ENCODE measurements around the gene ADAMTS16.

ADAMTS16 gene

DNA sequence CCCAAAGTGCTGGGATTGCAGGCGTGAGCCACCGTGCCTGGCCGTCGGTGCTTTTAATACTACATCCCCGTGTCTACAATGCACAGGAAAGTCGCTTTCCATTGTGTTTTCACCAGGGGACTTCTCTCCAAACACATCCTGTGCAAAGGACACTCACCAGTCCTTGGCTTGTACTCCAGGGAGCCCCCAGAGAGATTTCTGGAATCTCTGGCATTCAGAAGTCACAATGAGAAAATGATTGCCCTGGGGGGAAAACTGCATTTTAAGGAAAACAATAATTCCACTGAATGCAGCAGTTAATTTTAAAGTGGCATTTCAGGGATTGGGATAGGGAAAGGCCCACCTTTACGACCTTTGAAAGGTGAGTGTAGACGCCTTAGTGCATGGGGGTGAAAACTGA lies 112.0 kb downstream of the ADAMTS16 start:
- H3K9ac ChIP-seq (ENCODE audit: low read depth in 1 of 2, low read length in 2 of 2): no peak overlapping the region
- H3K36me3 ChIP-seq (ENCODE audit: control insufficient read depth in 1 of 2, insufficient read depth in 2 of 2, low read length in 2 of 2): no peaks in the 10 kb centered on the region
- H3K9me3 ChIP-seq (ENCODE audit: control insufficient read depth in 1 of 2, low read length in 2 of 2): peaks cover 0 to 4% of the 10 kb centered on the region in 2 donors
- no peaks in the 10 kb centered on the region for H3K27me3 ChIP-seq (ENCODE audit: control insufficient read depth in 1 of 2, insufficient read depth in 2 of 2, low read length in 2 of 2)
- H3K4me3 ChIP-seq (ENCODE audit: low read depth in 1 of 2, low read length in 2 of 2): no peak overlapping the region
- no peak overlapping the region for H3K27ac ChIP-seq (ENCODE audit: low read depth, low read length)
- no peaks in the 10 kb centered on the region for H3K4me1 ChIP-seq (ENCODE audit: control insufficient read depth in 1 of 2, insufficient read depth in 2 of 2, low read length in 2 of 2)

DNA sequence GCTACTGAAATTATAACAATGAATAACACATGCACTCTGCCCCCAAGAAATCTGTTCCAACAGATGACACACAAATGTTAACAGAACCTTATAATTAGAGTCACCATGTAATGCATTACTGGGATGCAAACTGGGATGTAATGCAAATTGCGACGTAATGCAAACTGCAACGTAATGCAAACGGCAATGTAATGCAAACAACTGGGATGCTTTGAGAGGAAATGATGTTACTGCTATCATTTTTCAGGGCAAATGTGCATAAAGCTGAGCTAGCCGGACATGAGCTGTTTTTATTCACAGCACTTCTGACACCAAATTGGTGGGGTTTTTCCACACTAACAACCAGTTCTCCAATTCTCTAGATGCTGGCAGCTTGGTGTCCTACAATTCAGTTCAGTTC lies 117.2 kb downstream of the ADAMTS16 start:
- H3K36me3 ChIP-seq (ENCODE audit: control insufficient read depth in 1 of 2, insufficient read depth in 2 of 2, low read length in 2 of 2): no peaks in the 10 kb centered on the region

DNA sequence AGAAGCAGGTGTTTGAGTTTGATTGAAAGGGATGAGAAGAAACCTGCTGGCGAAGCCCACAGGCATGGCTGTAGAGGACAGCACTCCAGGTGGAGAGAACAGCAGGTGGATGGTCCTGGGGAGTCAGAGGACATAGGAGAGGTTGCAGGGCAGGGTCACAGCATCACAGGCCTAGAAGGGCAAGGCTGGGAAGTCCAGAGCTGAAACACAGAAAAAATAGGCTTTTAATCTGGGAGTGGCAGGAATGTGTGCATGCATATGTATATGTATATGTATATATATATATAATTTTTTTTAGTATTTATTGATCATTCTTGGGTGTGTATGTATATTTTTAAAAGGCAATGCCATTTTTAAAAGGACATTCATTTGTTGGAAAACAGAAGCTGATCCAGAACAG lies 118.4 kb downstream of the ADAMTS16 start:
- H3K4me1 ChIP-seq (ENCODE audit: control insufficient read depth in 1 of 2, insufficient read depth in 2 of 2, low read length in 2 of 2): no peaks in the 10 kb centered on the region
- H3K27me3 ChIP-seq (ENCODE audit: control insufficient read depth in 1 of 2, insufficient read depth in 2 of 2, low read length in 2 of 2): peaks cover 0 to 3% of the 10 kb centered on the region in 2 donors
- no peak overlapping the region for H3K9ac ChIP-seq (ENCODE audit: low read depth in 1 of 2, low read length in 2 of 2)
- peaks cover 0 to 4% of the 10 kb centered on the region in 2 donors for H3K9me3 ChIP-seq (ENCODE audit: control insufficient read depth in 1 of 2, low read length in 2 of 2)
- no peaks in the 10 kb centered on the region for H3K36me3 ChIP-seq (ENCODE audit: control insufficient read depth in 1 of 2, insufficient read depth in 2 of 2, low read length in 2 of 2)
- H3K4me3 ChIP-seq (ENCODE audit: low read depth in 1 of 2, low read length in 2 of 2): no peak overlapping the region
- no peak overlapping the region for H3K27ac ChIP-seq (ENCODE audit: low read depth, low read length)

More for the DNA sequence above, 117.2 kb downstream of the ADAMTS16 start:
- H3K9ac ChIP-seq (ENCODE audit: low read depth in 1 of 2, low read length in 2 of 2): no peak overlapping the region
- no peak overlapping the region for H3K27ac ChIP-seq (ENCODE audit: low read depth, low read length)
- no peaks in the 10 kb centered on the region for H3K4me1 ChIP-seq (ENCODE audit: control insufficient read depth in 1 of 2, insufficient read depth in 2 of 2, low read length in 2 of 2)
- peaks cover 0 to 4% of the 10 kb centered on the region in 2 donors for H3K9me3 ChIP-seq (ENCODE audit: control insufficient read depth in 1 of 2, low read length in 2 of 2)
- H3K4me3 ChIP-seq (ENCODE audit: low read depth in 1 of 2, low read length in 2 of 2): no peak overlapping the region
- H3K27me3 ChIP-seq (ENCODE audit: control insufficient read depth in 1 of 2, insufficient read depth in 2 of 2, low read length in 2 of 2): no peaks in the 10 kb centered on the region

DNA sequence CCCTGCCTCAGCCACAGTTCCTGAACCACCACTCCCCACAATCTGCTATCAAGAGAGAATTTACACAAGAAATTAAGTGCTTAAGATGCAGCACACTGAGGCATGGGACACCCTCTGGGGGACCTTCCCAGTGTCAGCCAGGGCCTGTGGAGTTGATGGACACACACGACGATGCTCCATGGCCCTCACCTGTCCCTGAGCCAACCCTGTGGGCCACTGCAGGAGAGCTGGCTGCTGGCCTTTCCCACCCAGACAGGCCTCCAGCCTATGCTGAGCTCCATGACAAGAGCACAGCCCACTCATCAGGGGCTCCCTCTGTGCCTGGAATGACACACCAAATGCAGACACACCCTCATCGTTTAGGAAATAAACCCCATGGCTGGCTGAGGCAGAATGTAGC lies 124.6 kb downstream of the ADAMTS16 start:
- Histone ChIP-seq H3K9ac (ENCODE audit: low read depth in 1 of 2, low read length in 2 of 2) (no peak overlapping the region), H3K27ac (ENCODE audit: low read depth, low read length) (no peak overlapping the region)

DNA sequence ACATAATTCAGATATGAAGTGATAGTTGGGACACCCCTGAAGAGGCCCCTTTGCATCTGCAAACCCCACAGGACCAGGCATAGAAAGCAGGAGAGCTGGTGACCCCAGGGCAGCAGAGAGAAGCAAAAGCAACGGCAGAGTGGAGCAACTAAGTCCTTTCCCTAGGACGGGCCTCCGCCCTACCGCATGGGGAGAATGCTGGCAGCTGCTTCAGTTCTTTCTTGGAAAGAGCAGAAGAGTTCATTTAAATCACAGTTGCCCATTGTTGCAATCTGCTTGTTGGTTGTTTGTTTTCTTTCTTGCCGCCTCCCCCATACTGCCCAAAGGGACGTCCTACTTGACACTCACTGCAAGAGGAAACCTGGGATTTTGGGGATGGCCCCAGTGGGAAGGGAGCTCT lies 126.2 kb downstream of the ADAMTS16 start:
- no peaks in the 10 kb centered on the region for H3K9me3 ChIP-seq (ENCODE audit: control insufficient read depth in 1 of 2, low read length in 2 of 2)
- no peak overlapping the region for H3K9ac ChIP-seq (ENCODE audit: low read depth in 1 of 2, low read length in 2 of 2)
- H3K27ac ChIP-seq (ENCODE audit: low read depth, low read length): no peak overlapping the region
- peaks cover 0 to 3% of the 10 kb centered on the region in 2 donors for H3K27me3 ChIP-seq (ENCODE audit: control insufficient read depth in 1 of 2, insufficient read depth in 2 of 2, low read length in 2 of 2)
- no peak overlapping the region for H3K4me3 ChIP-seq (ENCODE audit: low read depth in 1 of 2, low read length in 2 of 2)
- H3K36me3 ChIP-seq (ENCODE audit: control insufficient read depth in 1 of 2, insufficient read depth in 2 of 2, low read length in 2 of 2): no peaks in the 10 kb centered on the region
- H3K4me1 ChIP-seq (ENCODE audit: control insufficient read depth in 1 of 2, insufficient read depth in 2 of 2, low read length in 2 of 2): peaks cover 0 to 4% of the 10 kb centered on the region in 2 donors

More for the DNA sequence above, 124.6 kb downstream of the ADAMTS16 start:
- H3K4me1 ChIP-seq (ENCODE audit: control insufficient read depth in 1 of 2, insufficient read depth in 2 of 2, low read length in 2 of 2): no peaks in the 10 kb centered on the region
- H3K9me3 ChIP-seq (ENCODE audit: control insufficient read depth in 1 of 2, low read length in 2 of 2): no peaks in the 10 kb centered on the region
- H3K36me3 ChIP-seq (ENCODE audit: control insufficient read depth in 1 of 2, insufficient read depth in 2 of 2, low read length in 2 of 2): no peaks in the 10 kb centered on the region
- H3K27me3 ChIP-seq (ENCODE audit: control insufficient read depth in 1 of 2, insufficient read depth in 2 of 2, low read length in 2 of 2): peaks cover 0 to 3% of the 10 kb centered on the region in 2 donors
- H3K4me3 ChIP-seq (ENCODE audit: low read depth in 1 of 2, low read length in 2 of 2): no peak overlapping the region

DNA sequence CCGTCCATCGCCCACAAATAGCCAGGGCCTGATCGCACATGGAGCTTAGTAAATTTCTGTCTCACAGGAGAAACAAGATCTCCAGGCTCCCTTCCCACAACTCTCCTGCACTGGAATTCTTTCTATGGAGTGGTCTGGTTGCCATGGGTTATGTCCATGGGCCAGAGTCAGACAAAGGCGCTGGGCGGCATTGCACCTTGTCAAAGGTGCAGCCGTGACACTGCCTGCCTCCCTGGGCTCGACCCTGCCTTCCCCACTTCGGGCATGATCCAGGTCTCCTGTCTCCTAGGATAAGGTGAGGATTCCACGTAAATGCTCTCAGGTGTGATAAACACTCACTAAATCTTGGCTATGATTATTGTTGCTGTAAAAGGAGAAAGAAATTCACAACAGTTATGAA lies 130.0 kb downstream of the ADAMTS16 start:
- no peak overlapping the region for H3K9ac ChIP-seq (ENCODE audit: low read depth in 1 of 2, low read length in 2 of 2)
- no peak overlapping the region for H3K27ac ChIP-seq (ENCODE audit: low read depth, low read length)
- no peak overlapping the region for H3K4me3 ChIP-seq (ENCODE audit: low read depth in 1 of 2, low read length in 2 of 2)
- H3K4me1 ChIP-seq (ENCODE audit: control insufficient read depth in 1 of 2, insufficient read depth in 2 of 2, low read length in 2 of 2): peaks cover 0 to 7% of the 10 kb centered on the region in 2 donors
- H3K9me3 ChIP-seq (ENCODE audit: control insufficient read depth in 1 of 2, low read length in 2 of 2): no peaks in the 10 kb centered on the region
- no peaks in the 10 kb centered on the region for H3K36me3 ChIP-seq (ENCODE audit: control insufficient read depth in 1 of 2, insufficient read depth in 2 of 2, low read length in 2 of 2)
- H3K27me3 ChIP-seq (ENCODE audit: control insufficient read depth in 1 of 2, insufficient read depth in 2 of 2, low read length in 2 of 2): no peaks in the 10 kb centered on the region

DNA sequence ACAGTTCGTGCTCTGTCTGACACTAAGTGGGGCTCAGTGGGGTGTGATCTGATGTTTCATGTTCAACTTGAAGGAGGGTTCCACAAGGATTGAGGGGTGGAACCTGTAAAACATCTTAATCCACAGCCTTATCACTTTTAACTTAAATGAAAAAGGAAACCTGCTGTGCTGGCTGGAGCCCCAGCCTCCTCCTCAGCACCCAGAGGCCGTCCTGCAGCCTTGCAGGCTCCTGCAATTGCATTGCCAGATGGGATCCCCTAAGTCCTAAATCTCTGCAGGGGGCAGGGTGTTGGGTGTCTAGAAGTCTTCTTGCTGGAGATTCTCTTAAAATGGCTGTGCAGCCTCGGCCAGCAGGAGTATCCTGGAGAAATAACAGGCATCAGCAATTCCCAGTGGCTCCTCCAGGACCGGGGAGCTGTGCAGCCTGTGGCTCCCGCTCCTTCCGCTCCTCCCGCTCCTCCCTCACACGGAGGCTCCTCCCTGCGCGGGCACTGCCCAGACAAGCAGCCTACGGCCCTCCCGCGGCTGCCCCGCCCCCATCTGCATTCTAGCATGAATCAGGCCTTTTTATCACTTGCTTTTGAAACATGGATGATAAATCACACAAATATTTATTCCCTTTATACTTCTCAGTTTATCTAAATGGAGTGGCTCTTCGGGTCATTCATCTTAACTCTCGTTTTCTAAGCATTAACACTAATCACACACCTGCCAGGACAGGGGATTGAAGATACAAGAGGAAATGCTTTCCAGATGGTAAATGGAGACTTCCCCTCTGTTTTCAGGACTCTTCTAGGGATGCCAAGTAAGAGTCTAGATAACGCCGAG lies 131.0 kb downstream of the ADAMTS16 start:
- Histone ChIP-seq H3K36me3 (ENCODE audit: control insufficient read depth in 1 of 2, insufficient read depth in 2 of 2, low read length in 2 of 2) (no peaks in the 10 kb centered on the region), H3K9ac (ENCODE audit: low read depth in 1 of 2, low read length in 2 of 2) (no peak overlapping the region), H3K4me3 (ENCODE audit: low read depth in 1 of 2, low read length in 2 of 2) (peak overlapping the region in 1 of 2 donors; percentile 50), H3K27me3 (ENCODE audit: control insufficient read depth in 1 of 2, insufficient read depth in 2 of 2, low read length in 2 of 2) (no peaks in the 10 kb centered on the region), H3K4me1 (ENCODE audit: control insufficient read depth in 1 of 2, insufficient read depth in 2 of 2, low read length in 2 of 2) (peaks cover 0 to 7% of the 10 kb centered on the region in 2 donors), H3K27ac (ENCODE audit: low read depth, low read length) (no peak overlapping the region), H3K9me3 (ENCODE audit: control insufficient read depth in 1 of 2, low read length in 2 of 2) (no peaks in the 10 kb centered on the region)

DNA sequence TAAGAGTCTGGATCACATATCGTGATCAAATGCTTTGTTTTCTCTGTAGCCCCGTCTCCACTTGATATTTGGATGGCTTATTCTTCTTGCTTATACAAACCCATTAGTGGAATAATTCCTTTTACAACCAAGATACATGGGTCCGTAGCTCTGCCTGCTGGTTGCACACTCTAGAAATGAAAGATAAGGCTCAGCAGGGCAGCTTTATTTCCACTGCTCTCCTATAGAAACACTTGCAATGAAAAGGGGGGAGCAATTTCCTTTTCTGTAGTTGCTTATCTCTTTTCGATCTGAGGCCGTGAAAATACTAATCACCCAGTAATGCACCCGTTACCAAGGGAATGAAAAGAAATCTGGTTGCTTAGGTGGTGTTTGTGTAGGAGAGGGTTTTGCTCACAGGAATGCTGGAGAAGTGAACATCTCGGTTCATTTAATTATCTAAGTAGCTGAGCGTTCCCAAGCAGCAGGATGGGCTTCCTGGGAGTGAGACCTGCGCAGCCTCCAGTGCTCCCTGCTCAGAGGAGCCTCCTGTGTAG lies 131.7 kb downstream of the ADAMTS16 start:
- peaks cover 0 to 7% of the 10 kb centered on the region in 2 donors for H3K4me1 ChIP-seq (ENCODE audit: control insufficient read depth in 1 of 2, insufficient read depth in 2 of 2, low read length in 2 of 2)
- no peaks in the 10 kb centered on the region for H3K27me3 ChIP-seq (ENCODE audit: control insufficient read depth in 1 of 2, insufficient read depth in 2 of 2, low read length in 2 of 2)
- H3K27ac ChIP-seq (ENCODE audit: low read depth, low read length): no peak overlapping the region
- no peak overlapping the region for H3K9ac ChIP-seq (ENCODE audit: low read depth in 1 of 2, low read length in 2 of 2)
- H3K9me3 ChIP-seq (ENCODE audit: control insufficient read depth in 1 of 2, low read length in 2 of 2): no peaks in the 10 kb centered on the region
- H3K36me3 ChIP-seq (ENCODE audit: control insufficient read depth in 1 of 2, insufficient read depth in 2 of 2, low read length in 2 of 2): no peaks in the 10 kb centered on the region
- H3K4me3 ChIP-seq (ENCODE audit: low read depth in 1 of 2, low read length in 2 of 2): no peak overlapping the region

DNA sequence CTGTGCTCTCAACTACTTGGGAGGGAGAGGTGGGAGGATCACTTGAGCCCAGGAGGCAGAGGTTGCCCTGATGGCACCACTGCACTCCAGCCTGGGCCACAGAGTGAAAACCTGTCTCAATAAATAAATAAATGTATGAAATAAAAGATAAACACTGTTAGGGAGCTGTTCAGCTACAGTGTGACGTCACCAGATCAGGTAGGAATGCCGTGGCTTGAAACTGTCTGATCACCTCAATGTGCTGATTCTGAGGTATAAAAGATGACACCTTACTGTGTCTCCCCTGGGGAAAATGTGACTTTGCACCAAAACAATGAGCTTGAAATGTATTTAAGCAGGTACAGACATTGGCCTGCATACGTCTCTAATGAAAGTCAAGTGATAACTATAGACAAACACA lies 133.3 kb downstream of the ADAMTS16 start:
- H3K9ac ChIP-seq (ENCODE audit: low read depth in 1 of 2, low read length in 2 of 2): no peak overlapping the region
- H3K27me3 ChIP-seq (ENCODE audit: control insufficient read depth in 1 of 2, insufficient read depth in 2 of 2, low read length in 2 of 2): no peaks in the 10 kb centered on the region
- H3K9me3 ChIP-seq (ENCODE audit: control insufficient read depth in 1 of 2, low read length in 2 of 2): no peaks in the 10 kb centered on the region
- H3K36me3 ChIP-seq (ENCODE audit: control insufficient read depth in 1 of 2, insufficient read depth in 2 of 2, low read length in 2 of 2): no peaks in the 10 kb centered on the region
- peaks cover 0 to 7% of the 10 kb centered on the region in 2 donors for H3K4me1 ChIP-seq (ENCODE audit: control insufficient read depth in 1 of 2, insufficient read depth in 2 of 2, low read length in 2 of 2)
- no peak overlapping the region for H3K27ac ChIP-seq (ENCODE audit: low read depth, low read length)
- H3K4me3 ChIP-seq (ENCODE audit: low read depth in 1 of 2, low read length in 2 of 2): no peak overlapping the region

DNA sequence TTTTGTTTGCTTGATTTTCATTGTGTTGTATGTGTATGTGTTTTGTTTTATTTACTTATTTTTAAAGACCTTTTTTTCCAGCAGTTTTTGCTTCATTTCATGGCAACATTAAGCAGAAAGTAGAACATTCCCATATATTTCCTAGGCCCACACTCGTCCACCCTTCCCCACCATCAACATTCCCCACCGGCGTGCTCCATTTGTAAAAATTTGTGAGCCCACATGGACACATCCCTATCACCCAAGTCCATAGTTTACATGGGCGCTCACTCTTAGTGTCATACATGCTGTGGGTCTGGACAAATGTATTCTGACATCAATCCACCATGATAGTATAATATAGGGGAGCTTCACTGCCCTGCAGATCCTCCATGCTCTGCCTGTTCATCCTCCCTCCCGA lies 133.8 kb downstream of the ADAMTS16 start:
- no peak overlapping the region for H3K9ac ChIP-seq (ENCODE audit: low read depth in 1 of 2, low read length in 2 of 2)
- H3K4me1 ChIP-seq (ENCODE audit: control insufficient read depth in 1 of 2, insufficient read depth in 2 of 2, low read length in 2 of 2): peaks cover 0 to 7% of the 10 kb centered on the region in 2 donors
- H3K36me3 ChIP-seq (ENCODE audit: control insufficient read depth in 1 of 2, insufficient read depth in 2 of 2, low read length in 2 of 2): no peaks in the 10 kb centered on the region
- no peaks in the 10 kb centered on the region for H3K9me3 ChIP-seq (ENCODE audit: control insufficient read depth in 1 of 2, low read length in 2 of 2)
- H3K27ac ChIP-seq (ENCODE audit: low read depth, low read length): no peak overlapping the region
- no peaks in the 10 kb centered on the region for H3K27me3 ChIP-seq (ENCODE audit: control insufficient read depth in 1 of 2, insufficient read depth in 2 of 2, low read length in 2 of 2)
- no peak overlapping the region for H3K4me3 ChIP-seq (ENCODE audit: low read depth in 1 of 2, low read length in 2 of 2)
